BLaER1 treated with 17β-estradiol and CSF1 and Interleukin-3, amounts not matched to agents 10 nM and 100 nM (cell line): ENCODE results near the gene CHMP4B.
A peak's percentile ranks its signal among the peaks of the same experiment; 100 is the strongest.

Experiments
- H3K27ac ChIP-seq, 11 experiments: shearing (Covaris generic); formaldehyde crosslinking; 2 replicates each; pipeline ENCODE4 v1.8.1; 2022
- H3K27me3 ChIP-seq, 11 experiments: shearing (Covaris generic); formaldehyde crosslinking; 2 replicates each; pipeline ENCODE4 v1.8.1; 2022
- H3K36me3 ChIP-seq, 11 experiments: shearing (Covaris generic); formaldehyde crosslinking; 2 replicates each; pipeline ENCODE4 v1.8.1; 2022
- H3K4me1 ChIP-seq, 10 experiments: shearing (Covaris generic); formaldehyde crosslinking; 2 replicates each; pipeline ENCODE4 v1.8.1; 2022
- H3K4me2 ChIP-seq, 11 experiments: shearing (Covaris generic); formaldehyde crosslinking; 2 replicates each; pipeline ENCODE4 v1.8.1; 2022
- H3K4me3 ChIP-seq, 10 experiments: shearing (Covaris generic); formaldehyde crosslinking; 2 replicates each; pipeline ENCODE4 v1.8.1; 2022
- H3K9ac ChIP-seq, 11 experiments: shearing (Covaris generic); formaldehyde crosslinking; 2 replicates each; pipeline ENCODE4 v1.8.1; 2022
- H3K9me3 ChIP-seq, 11 experiments: shearing (Covaris generic); formaldehyde crosslinking; replicated peaks in 1 of 11; 2 replicates each; pipeline ENCODE4 v1.8.1; 2022
- H4K20me1 ChIP-seq, 11 experiments: shearing (Covaris generic); formaldehyde crosslinking; 2 replicates each; pipeline ENCODE4 v1.8.1; 2022
- Cebpa-rat ChIP-seq, 11 experiments: shearing (Covaris generic); IDR thresholded peaks; 2 replicates each; pipeline ENCODE4 v1.8.1; 2022

The CHMP4B gene

DNA sequence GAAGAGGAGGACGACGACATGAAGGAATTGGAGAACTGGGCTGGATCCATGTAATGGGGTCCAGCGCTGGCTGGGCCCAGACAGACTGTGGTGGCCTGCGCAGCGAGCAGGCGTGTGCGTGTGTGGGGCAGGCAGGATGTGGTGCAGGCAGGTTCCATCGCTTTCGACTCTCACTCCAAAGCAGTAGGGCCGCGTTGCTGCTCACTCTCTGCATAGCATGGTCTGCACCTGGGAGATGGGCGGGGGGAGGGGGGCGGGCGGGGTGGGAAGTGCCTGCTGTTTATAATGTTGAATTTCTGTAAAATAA, 42.3 kb downstream of the CHMP4B start:
- Histone ChIP-seq H3K27ac (no peak overlapping the region), H3K4me3 (no peak overlapping the region), H3K4me1 (peaks cover 21 to 43% (median 39%) of the 10 kb centered on the region in 10 experiments), H3K9me3 (0 out of 22 replicates have a peak, but pooled peaks cover 0 to 3% (median 0%) of the 10 kb centered on the region in 11 experiments), H3K9ac (no peak overlapping the region), H3K27me3 (no peaks in the 10 kb centered on the region), H3K4me2 (no peak overlapping the region), H3K36me3 (peaks cover 83 to 96% (median 88%) of the 10 kb centered on the region in 11 experiments), H4K20me1 (peaks cover 33 to 98% (median 53%) of the 10 kb centered on the region in 11 experiments)
- TF ChIP-seq Cebpa-rat (IDR thresholded peaks at IDR 0.05), result no peak

DNA sequence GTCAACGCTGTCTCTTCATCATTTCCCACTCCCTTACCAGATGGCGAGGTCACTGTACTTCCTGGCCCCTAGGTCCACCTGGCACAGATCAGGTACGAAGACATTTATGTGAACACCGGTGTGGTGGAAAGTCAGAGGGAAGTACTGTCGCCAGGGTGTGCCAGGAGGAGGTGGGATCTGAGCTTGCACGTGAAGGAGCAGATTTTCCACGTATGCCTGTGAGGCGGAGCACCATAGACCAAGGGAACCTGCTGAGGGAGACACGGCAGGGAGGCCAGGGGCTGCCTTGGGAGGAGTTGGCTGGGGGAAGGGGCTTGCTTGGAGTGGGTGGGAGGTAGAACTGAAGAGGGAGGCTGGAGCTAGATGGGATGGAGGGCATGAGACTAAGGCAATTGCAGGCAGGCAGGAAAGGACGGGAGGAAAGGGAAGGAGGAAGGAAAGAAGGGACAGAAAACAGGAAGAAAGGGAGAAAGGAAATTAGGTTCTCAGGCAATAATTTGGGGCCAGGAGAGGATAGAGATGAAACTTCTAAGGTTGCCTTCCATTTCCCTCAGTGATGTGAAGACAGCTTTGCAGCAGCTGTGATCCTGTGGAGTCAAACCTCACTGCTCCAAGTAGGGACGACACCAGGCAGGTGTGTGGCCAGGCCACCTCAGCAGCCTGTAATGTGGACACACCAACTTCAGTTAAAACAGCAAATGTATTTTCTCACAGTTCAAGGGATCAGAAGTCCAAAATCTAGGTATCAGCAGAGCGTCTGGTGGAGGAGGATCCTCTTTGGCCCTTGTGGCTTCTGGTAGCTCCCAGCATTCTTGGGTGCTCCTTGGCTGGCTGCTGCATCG, 46.8 kb downstream of the CHMP4B start:
- H3K4me2 ChIP-seq, result peak overlapping the region; percentile 59 to 89 (median 79)
- H3K27ac ChIP-seq, result peak overlapping the region in 9 of 11 experiments; percentile 45 to 93 (median 66); a peak in 17 of 22 replicates
- H3K4me3 ChIP-seq, result no peak overlapping the region
- peaks cover 0 to 65% (median 9%) of the 10 kb centered on the region in 11 experiments; a peak in 15 of 22 replicates for H4K20me1 ChIP-seq
- H3K9ac ChIP-seq, result peak overlapping the region in 5 of 11 experiments; percentile 36 to 78 (median 74); a peak in 8 of 22 replicates
- peaks cover 39 to 51% (median 43%) of the 10 kb centered on the region in 11 experiments for H3K36me3 ChIP-seq
- H3K27me3 ChIP-seq, result no peaks in the 10 kb centered on the region
- no peak for TF ChIP-seq Cebpa-rat (IDR thresholded peaks at IDR 0.05)
- peaks cover 36 to 57% (median 43%) of the 10 kb centered on the region in 10 experiments for H3K4me1 ChIP-seq
- no peaks in the 10 kb centered on the region for H3K9me3 ChIP-seq

DNA sequence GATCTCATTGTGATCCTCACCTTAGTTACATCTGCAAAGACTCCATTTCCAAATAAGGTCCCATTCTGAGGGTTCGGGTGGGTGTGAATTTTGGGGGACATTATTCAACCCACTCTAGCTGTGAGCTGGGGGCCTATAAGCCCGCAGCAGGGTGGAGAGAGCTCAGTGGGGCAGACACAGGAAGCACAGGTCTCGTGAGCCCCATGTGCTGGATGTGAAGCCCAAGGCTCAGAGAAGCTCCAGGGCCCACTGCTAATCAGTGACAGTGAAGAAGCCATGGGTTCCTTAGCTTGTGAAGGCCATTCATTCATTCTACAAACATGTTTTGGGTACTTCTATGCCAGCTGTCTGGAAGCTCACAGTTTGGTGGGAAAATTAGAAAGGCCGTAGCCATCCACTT, 47.5 kb downstream of the CHMP4B start:
- TF ChIP-seq Cebpa-rat (IDR thresholded peaks at IDR 0.05), result no peak
- Histone ChIP-seq H3K27me3 (no peaks in the 10 kb centered on the region), H3K27ac (peak overlapping the region in 9 of 11 experiments; percentile 45 to 93 (median 66); a peak in 19 of 22 replicates), H3K4me1 (peaks cover 36 to 57% (median 44%) of the 10 kb centered on the region in 10 experiments), H3K4me2 (peak overlapping the region; percentile 59 to 89 (median 79)), H3K4me3 (peak overlapping the region in 1 of 10 experiments; percentile 9; a peak in 1 of 20 replicates), H4K20me1 (peaks cover 0 to 59% (median 6%) of the 10 kb centered on the region in 11 experiments; a peak in 10 of 22 replicates), H3K9ac (peak overlapping the region in 5 of 11 experiments; percentile 36 to 78 (median 74); a peak in 10 of 22 replicates), H3K36me3 (peaks cover 33 to 45% (median 37%) of the 10 kb centered on the region in 11 experiments), H3K9me3 (no peaks in the 10 kb centered on the region)

DNA sequence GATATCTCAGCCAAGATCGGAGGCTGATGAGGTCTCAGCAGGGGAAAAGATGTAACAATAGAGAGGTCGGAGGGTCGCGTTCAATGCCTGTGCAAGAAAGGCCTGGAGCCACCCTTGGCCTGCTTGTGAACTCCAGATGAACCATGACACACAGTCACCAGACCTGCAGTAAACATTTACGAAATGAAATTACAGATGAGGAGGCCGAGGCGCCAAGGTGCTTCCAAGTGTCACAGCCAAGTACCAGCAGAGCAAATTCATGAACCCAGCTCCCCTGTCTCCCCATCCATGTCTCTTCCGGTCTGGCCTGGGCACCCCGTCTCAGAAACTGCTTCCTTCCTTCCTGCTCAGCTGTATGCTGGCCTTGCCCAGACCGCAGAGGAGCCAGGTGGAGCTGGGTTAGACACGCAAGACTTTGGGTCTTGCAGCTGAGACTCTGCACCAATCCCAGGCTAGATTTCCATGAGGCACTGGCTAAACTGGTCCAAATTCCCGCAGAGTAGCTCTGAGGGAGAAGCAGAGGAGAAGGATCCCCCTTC, 48.1 kb downstream of the CHMP4B start:
- peak in 3 of 11 experiments; percentile 46 to 88 (median 81); a peak in 6 of 22 replicates for TF ChIP-seq Cebpa-rat (IDR thresholded peaks at IDR 0.05)
- peaks cover 0 to 54% (median 6%) of the 10 kb centered on the region in 11 experiments; a peak in 10 of 22 replicates for H4K20me1 ChIP-seq
- H3K27me3 ChIP-seq, result no peaks in the 10 kb centered on the region
- H3K36me3 ChIP-seq, result peaks cover 27 to 40% (median 32%) of the 10 kb centered on the region in 11 experiments
- H3K4me1 ChIP-seq, result peaks cover 36 to 57% (median 44%) of the 10 kb centered on the region in 10 experiments
- peak overlapping the region; percentile 59 to 89 (median 79) for H3K4me2 ChIP-seq
- H3K27ac ChIP-seq, result peak overlapping the region in 9 of 11 experiments; percentile 45 to 93 (median 66); a peak in 19 of 22 replicates
- peak overlapping the region in 8 of 11 experiments; percentile 6 to 78 (median 50); a peak in 10 of 22 replicates for H3K9ac ChIP-seq
- no peaks in the 10 kb centered on the region for H3K9me3 ChIP-seq
- peak overlapping the region in 1 of 10 experiments; percentile 9; a peak in 1 of 20 replicates for H3K4me3 ChIP-seq

DNA sequence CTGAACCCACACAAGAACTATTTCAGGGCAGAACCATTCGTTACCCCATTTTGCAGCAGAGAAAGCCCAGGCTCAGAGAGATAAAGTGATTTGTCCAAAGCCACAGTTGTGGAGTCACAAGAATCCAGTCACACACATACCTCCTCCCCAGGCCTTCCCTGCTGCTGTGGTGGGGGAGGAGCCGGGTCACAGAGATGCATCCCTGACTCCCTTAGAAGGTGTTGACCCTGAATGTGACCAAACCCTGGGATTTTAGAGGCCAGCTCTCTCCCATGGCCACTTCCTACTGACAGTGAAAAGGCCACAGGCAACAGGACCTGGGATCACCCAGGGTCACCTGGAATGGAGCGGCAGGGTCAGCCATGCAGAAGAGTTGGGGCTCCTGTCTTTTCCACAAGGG, 48.6 kb downstream of the CHMP4B start:
- Histone ChIP-seq H3K27me3 (no peaks in the 10 kb centered on the region), H4K20me1 (peaks cover 0 to 49% (median 4%) of the 10 kb centered on the region in 11 experiments; a peak in 9 of 22 replicates), H3K4me3 (no peak overlapping the region), H3K4me2 (peak overlapping the region; percentile 59 to 89 (median 79)), H3K9ac (peak overlapping the region in 8 of 11 experiments; percentile 6 to 77 (median 32); a peak in 9 of 22 replicates), H3K9me3 (no peaks in the 10 kb centered on the region), H3K36me3 (peaks cover 22 to 35% (median 27%) of the 10 kb centered on the region in 11 experiments), H3K27ac (peak overlapping the region in 9 of 11 experiments; percentile 45 to 93 (median 66); a peak in 18 of 22 replicates), H3K4me1 (peaks cover 36 to 57% (median 44%) of the 10 kb centered on the region in 10 experiments)
- no peak for TF ChIP-seq Cebpa-rat (IDR thresholded peaks at IDR 0.05)

DNA sequence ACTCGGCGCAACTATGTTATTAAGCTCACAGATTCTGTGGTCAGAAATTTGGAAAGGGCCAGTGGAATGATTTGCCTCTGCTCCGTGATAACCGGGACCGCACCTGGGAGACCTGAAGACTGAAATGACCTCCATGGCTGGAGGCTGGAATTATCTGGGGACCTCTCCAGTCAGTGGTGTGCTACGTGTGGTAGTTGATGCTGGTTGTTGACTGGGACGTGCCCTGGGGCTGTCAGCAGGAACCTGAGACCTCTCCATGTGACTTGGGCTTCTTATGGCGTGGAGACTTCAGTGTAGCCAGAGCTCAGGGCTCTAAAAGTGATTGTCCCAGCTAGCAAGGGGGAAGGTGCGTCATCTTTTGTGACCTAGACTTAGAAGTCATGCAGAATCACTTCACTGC, 50.3 kb downstream of the CHMP4B start:
- Histone ChIP-seq H3K36me3 (peaks cover 6 to 17% (median 9%) of the 10 kb centered on the region in 11 experiments; a peak in 21 of 22 replicates), H3K4me1 (peaks cover 34 to 56% (median 43%) of the 10 kb centered on the region in 10 experiments), H3K9ac (no peak overlapping the region), H4K20me1 (peaks cover 0 to 32% (median 0%) of the 10 kb centered on the region in 11 experiments; a peak in 7 of 22 replicates), H3K27ac (peak overlapping the region in 3 of 11 experiments; percentile 4 to 93 (median 92); a peak in 4 of 22 replicates), H3K4me2 (no peak overlapping the region), H3K4me3 (no peak overlapping the region), H3K9me3 (no peaks in the 10 kb centered on the region), H3K27me3 (no peaks in the 10 kb centered on the region)
- no peak for TF ChIP-seq Cebpa-rat (IDR thresholded peaks at IDR 0.05)

DNA sequence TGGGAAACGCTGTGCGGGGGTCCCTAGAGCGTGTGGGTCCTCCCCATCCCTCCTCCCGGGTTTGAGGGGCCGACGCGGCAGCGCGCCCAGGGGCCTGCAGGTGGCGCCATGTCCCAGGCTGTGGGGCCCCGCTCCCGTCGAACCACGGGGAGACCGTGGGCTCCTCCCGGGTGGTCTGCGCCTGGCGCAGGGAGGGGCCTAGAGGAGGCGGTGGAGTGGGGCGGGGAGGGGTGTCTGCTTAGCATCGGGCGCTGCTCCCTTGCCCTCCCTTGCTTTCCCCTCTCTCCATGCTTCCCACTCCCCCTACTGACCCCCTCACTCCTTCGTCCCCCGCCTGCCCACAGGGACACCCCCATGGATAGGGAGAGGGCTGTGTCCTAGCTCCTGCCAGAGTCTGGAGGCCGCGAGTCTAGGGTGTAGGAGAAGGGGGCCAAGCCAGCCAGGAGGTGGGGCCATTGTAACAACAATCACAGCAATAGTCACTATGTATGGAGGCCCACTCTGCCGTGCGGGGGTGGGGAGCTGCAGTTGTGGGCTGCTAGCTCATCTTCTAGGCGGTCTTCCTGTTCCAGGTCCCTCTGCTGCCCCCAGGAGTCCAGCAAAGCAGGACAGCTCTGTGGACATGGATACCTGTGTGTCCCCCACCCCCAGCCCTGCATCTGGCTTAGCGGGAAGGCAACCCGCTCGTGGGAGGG, 51.7 kb downstream of the CHMP4B start:
- Histone ChIP-seq H3K27me3 (no peaks in the 10 kb centered on the region), H3K4me2 (peak overlapping the region in 9 of 11 experiments; percentile 3 to 40 (median 30); a peak in 13 of 22 replicates), H3K4me1 (peaks cover 20 to 42% (median 30%) of the 10 kb centered on the region in 10 experiments), H3K9ac (peak overlapping the region in 2 of 11 experiments; percentile 18 to 24; a peak in 2 of 22 replicates), H3K27ac (peak overlapping the region in 5 of 11 experiments; percentile 1 to 36 (median 35); a peak in 6 of 22 replicates), H3K4me3 (no peak overlapping the region), H3K36me3 (peaks cover 0 to 4% (median 0%) of the 10 kb centered on the region in 11 experiments; a peak in 1 of 22 replicates), H3K9me3 (no peaks in the 10 kb centered on the region), H4K20me1 (peaks cover 0 to 19% (median 0%) of the 10 kb centered on the region in 11 experiments; a peak in 5 of 22 replicates)
- no peak for TF ChIP-seq Cebpa-rat (IDR thresholded peaks at IDR 0.05)
